Liver (tissue), 9 donors: ENCODE data around the gene SOST. TPM values are rescaled to one million over a fixed set of nuclear protein-coding genes. Genes with fewer than 3 reads are reported as not detected.

ENCODE experiments used
- DNase-seq: peaks from one replicate; pipeline ENCODE4 v3.0.0-alpha.2; 2017; ENCODE audit warnings: low spot score
- H3K27ac ChIP-seq, 2 donors: one replicate each; pipeline ENCODE4 v1.7.0; 2013; ENCODE audit warnings: inconsistent platforms in 2 of 2, low read length in 2 of 2, control low read depth in 1 of 2, low read depth in 1 of 2, mild to moderate bottlenecking in 1 of 2
- H3K27me3 ChIP-seq, 4 donors: one replicate each; pipeline versions ENCODE4 v1.6.1 to v1.7.0; 2013; ENCODE audit warnings: low read length in 3 of 4, inconsistent platforms in 1 of 4, mild to moderate bottlenecking in 1 of 4, moderate library complexity in 1 of 4; ENCODE audit not compliant: control insufficient read depth in 4 of 4, insufficient read depth in 4 of 4
- H3K36me3 ChIP-seq, 4 donors: one replicate each; pipeline versions ENCODE4 v1.6.1 to v1.7.0; 2013; ENCODE audit warnings: low read length in 3 of 4, mild to moderate bottlenecking in 3 of 4, low read depth in 1 of 4, moderate library complexity in 1 of 4; ENCODE audit not compliant: control insufficient read depth in 4 of 4, insufficient read depth in 3 of 4
- H3K4me1 ChIP-seq, 4 donors: one replicate each; pipeline versions ENCODE4 v1.6.1 to v1.7.0; 2013; ENCODE audit warnings: low read length in 3 of 4, mild to moderate bottlenecking in 3 of 4, moderate library complexity in 1 of 4; ENCODE audit not compliant: control insufficient read depth in 4 of 4, insufficient read depth in 4 of 4
- H3K4me3 ChIP-seq, 3 donors: one replicate each; pipeline versions ENCODE4 v1.6.1 to v1.7.0; 2013; ENCODE audit warnings: low read length in 3 of 3, control low read depth in 1 of 3, low read depth in 1 of 3, mild to moderate bottlenecking in 1 of 3
- H3K9ac ChIP-seq, 2 donors: one replicate each; pipeline ENCODE4 v1.7.0; 2013; ENCODE audit warnings: low read length in 2 of 2, mild to moderate bottlenecking in 2 of 2, moderate library complexity in 2 of 2, control low read depth in 1 of 2, low read depth in 1 of 2
- H3K9me3 ChIP-seq, 4 donors: one replicate each; pipeline versions ENCODE4 v1.6.1 to v1.7.0; 2013; ENCODE audit warnings: low read length in 3 of 4; ENCODE audit not compliant: control insufficient read depth in 4 of 4
- ATF3 ChIP-seq: IDR thresholded peaks from 2 replicates; pipeline ENCODE4 v1.6.1; 2016; ENCODE audit warnings: antibody characterized with exemption
- EGR1 ChIP-seq, 2 donors: IDR thresholded peaks; 2 replicates each; pipeline ENCODE4 v1.6.1; 2016 to 2018; ENCODE audit warnings: antibody characterized with exemption in 2 of 2, low read depth in 2 of 2
- FOXA1 ChIP-seq: IDR thresholded peaks from 2 replicates; pipeline ENCODE4 v1.6.1; 2016; ENCODE audit warnings: antibody characterized with exemption
- FOXA2 ChIP-seq: IDR thresholded peaks from 2 replicates; pipeline ENCODE4 v1.6.1; 2016; ENCODE audit warnings: antibody characterized with exemption
- GABPA ChIP-seq, 2 donors: IDR thresholded peaks in 1 of 2; conservative IDR thresholded peaks in 1 of 2; 2 replicates each; pipeline ENCODE4 v1.6.1; 2016; ENCODE audit warnings: antibody characterized with exemption in 2 of 2, mild to moderate bottlenecking in 1 of 2, moderate library complexity in 1 of 2
- HNF4A ChIP-seq, 2 donors: conservative IDR thresholded peaks; 2 replicates each; pipeline ENCODE4 v1.6.1; 2016; ENCODE audit warnings: antibody characterized with exemption in 2 of 2, mild to moderate bottlenecking in 2 of 2
- HNF4G ChIP-seq: IDR thresholded peaks from 2 replicates; pipeline ENCODE4 v1.6.1; 2016; ENCODE audit warnings: antibody characterized with exemption
- JUND ChIP-seq, 2 donors: IDR thresholded peaks; 2 replicates each; pipeline ENCODE4 v1.6.1; 2016; ENCODE audit warnings: antibody characterized with exemption in 2 of 2
- MAX ChIP-seq: IDR thresholded peaks from 2 replicates; pipeline ENCODE4 v1.6.1; 2016; ENCODE audit warnings: antibody characterized with exemption
- NR2F2 ChIP-seq: IDR thresholded peaks from 2 replicates; pipeline ENCODE4 v1.6.1; 2016; ENCODE audit warnings: antibody characterized with exemption
- RAD21 ChIP-seq, 2 donors: IDR thresholded peaks; 2 replicates each; pipeline ENCODE4 v1.6.1; 2016; ENCODE audit warnings: antibody characterized with exemption in 2 of 2, mild to moderate bottlenecking in 2 of 2
- REST ChIP-seq: IDR thresholded peaks from 2 replicates; pipeline ENCODE4 v1.6.1; 2016; ENCODE audit warnings: antibody characterized with exemption, mild to moderate bottlenecking
- RXRA ChIP-seq, 2 donors: IDR thresholded peaks; 2 replicates each; pipeline ENCODE4 v1.6.1; 2017 to 2018; ENCODE audit warnings: antibody characterized with exemption in 2 of 2, mild to moderate bottlenecking in 1 of 2
- SP1 ChIP-seq: IDR thresholded peaks from 2 replicates; pipeline ENCODE4 v1.6.1; 2018; ENCODE audit warnings: antibody characterized with exemption, mild to moderate bottlenecking
- TAF1 ChIP-seq: conservative IDR thresholded peaks from 2 replicates; pipeline ENCODE4 v1.6.1; 2016; ENCODE audit warnings: antibody characterized with exemption, mild to moderate bottlenecking
- YY1 ChIP-seq: IDR thresholded peaks from 2 replicates; pipeline ENCODE4 v1.6.1; 2016; ENCODE audit warnings: antibody characterized with exemption, mild to moderate bottlenecking
- ZBTB33 ChIP-seq: IDR thresholded peaks from 2 replicates; pipeline ENCODE4 v1.6.1; 2016; ENCODE audit warnings: antibody characterized with exemption
- WGBS: extraction: QIAGEN DNeasy Blood & Tissue Kit; methylation state at CpG from one replicate; pipeline ENCODE4 v1.1.7; 2013; 5-methylcytosine and 5-hydroxymethylcytosine counted together
- polyA plus RNA-seq, 2 donors: library from polyadenylated mRNA; stranded (reverse) in 1 of 2; unstranded in 1 of 2; fragments of 200-250 nt in 1 of 2; fragments of >200 nt in 1 of 2; fragmentation: Nextera tagmentation in 1 of 2; extraction: Ambion mirVana in 1 of 2; gene quantifications; one replicate each; pipeline versions ENCODE4 v1.2.1 to v1.2.3, GENCODE V29; 2013 to 2015
- total RNA-seq, 2 donors: library from RNA; depleted of rRNA; stranded (reverse); fragments of >200 nt; gene quantifications; one replicate each; pipeline ENCODE4 v1.2.3, GENCODE V29; 2014
- donor health status: healthy.
- donor health status: healthy.
- donor health status: healthy.
- donor health status: healthy.
- donor health status: healthy.

SOST gene
- total and polyA plus RNA-seq, 4 donors, result not detected

- no peak overlapping the region for H3K9ac ChIP-seq
- TF ChIP-seq ZBTB33, result no peak
- no peak for TF ChIP-seq HNF4G
- no peak for TF ChIP-seq MAX
- no peak for TF ChIP-seq RAD21 (IDR thresholded peaks at IDR 0.05)
- TF ChIP-seq ATF3, result no peak
- TF ChIP-seq GABPA (IDR thresholded peaks at IDR 0.05 in 1 of 2, conservative IDR thresholded peaks at IDR 0.05 in 1 of 2), result no peak
- TF ChIP-seq JUND (IDR thresholded peaks at IDR 0.05), result no peak
- TF ChIP-seq NR2F2, result no peak
- peaks cover 0 to 9% (median 5%) of the 10 kb centered on the region in 4 donors for H3K4me1 ChIP-seq
- H3K27me3 ChIP-seq, result peaks cover 0 to 9% (median 4%) of the 10 kb centered on the region in 4 donors
- DNase-seq, result no peak
- no peaks in the 10 kb centered on the region for H3K9me3 ChIP-seq
- H3K27ac ChIP-seq, result no peak overlapping the region
- no peak overlapping the region for H3K4me3 ChIP-seq
- WGBS, result 77% methylated on average over 5 of the region's 5 CpGs
- no peaks in the 10 kb centered on the region for H3K36me3 ChIP-seq
These were observed 5.0 kb downstream of the SOST start for GRCh38 chr17:43753493-43754129.

- DNase-seq, result no peak
These were observed 8.4 kb downstream of the SOST start for GRCh38 chr17:43750153-43750552.

More at GRCh38 chr17:43750153-43750552, 8.4 kb downstream of the SOST start:
- no peak overlapping the region for H3K9ac ChIP-seq
- H3K27ac ChIP-seq, result no peak overlapping the region
- H3K4me1 ChIP-seq, result peaks cover 0 to 9% (median 2%) of the 10 kb centered on the region in 4 donors
- TF ChIP-seq YY1 (no peak), EGR1 (IDR thresholded peaks at IDR 0.05; ENCODE audit: low read depth in 2 of 2) (no peak), HNF4G (no peak), REST (no peak), MAX (no peak), ATF3 (no peak), FOXA2 (no peak), RAD21 (IDR thresholded peaks at IDR 0.05) (no peak), TAF1 (no peak), FOXA1 (no peak), RXRA (IDR thresholded peaks at IDR 0.05) (no peak), SP1 (no peak), HNF4A (conservative IDR thresholded peaks at IDR 0.05) (no peak)
- peaks cover 0 to 6% (median 4%) of the 10 kb centered on the region in 4 donors for H3K27me3 ChIP-seq
- no peaks in the 10 kb centered on the region for H3K9me3 ChIP-seq
- WGBS, result 78% methylated on average over 5 of the region's 5 CpGs
- H3K36me3 ChIP-seq, result no peaks in the 10 kb centered on the region
- no peak overlapping the region for H3K4me3 ChIP-seq
